Activated gamma-delta T cell (primary cell): ENCODE results near the gene WT1.
"Not testable (repeated sequence)": the region's sequence is repeated elsewhere in the genome, so short reads cannot be mapped to it uniquely, and the experiment has no call there.

Experiments used
- DNase-seq: peaks from one replicate; lab custom pipeline; 2025; lab: John Stamatoyannopoulos, UW
- total RNA-seq, 2 donors: gene quantifications; one replicate each; lab custom pipeline; 2026; lab: John Stamatoyannopoulos, UW

Gene WT1
- 0 to 0.22 reads per million in 2 donors for total RNA-seq

DNA sequence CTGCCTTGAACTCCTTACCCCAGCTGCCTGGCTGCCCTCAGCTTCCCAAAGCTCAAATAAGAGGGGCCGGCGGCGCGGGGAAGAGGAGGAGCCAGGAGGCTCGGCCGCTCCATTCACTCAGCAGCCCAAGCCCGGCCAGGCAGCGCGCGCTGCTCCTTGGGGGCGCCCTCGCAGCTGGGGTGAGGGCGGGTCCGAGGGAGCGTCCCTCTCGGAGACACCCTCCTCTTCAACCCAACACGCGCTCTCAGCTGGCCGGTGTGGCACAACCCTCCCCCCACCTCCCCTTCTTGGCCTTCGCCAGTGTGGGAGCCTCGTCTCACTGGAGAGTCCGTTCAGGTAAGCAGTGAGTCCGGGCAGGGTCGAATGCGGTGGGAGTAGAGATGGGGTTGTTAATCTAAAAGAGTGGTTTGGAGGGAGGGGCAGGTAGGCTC is at the start of gene WT1:
Gene WT1 (minus strand): TSS at position 29 of the 431 bp plus-strand sequence.
- no peak for DNase-seq

DNA sequence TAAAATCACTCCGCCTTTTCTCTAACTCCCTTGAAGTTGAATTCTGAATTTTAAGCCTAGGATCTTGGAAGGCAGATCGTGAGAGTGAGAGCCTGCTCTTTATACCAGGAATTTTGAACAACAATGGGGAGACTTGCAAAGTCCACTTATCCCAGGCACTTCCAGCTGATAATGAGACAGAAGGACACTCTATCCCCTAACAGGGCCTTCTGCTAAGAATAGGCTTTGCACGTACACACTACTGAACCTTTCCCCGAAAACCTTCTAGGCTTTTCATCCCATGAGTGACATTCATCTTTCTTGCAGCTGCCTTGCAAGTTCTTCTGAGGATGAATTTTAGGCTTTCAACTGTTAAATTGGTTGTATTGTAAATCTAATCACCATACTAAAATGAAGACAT is 44.0 kb upstream of the WT1 start:
- DNase-seq = no peak

DNA sequence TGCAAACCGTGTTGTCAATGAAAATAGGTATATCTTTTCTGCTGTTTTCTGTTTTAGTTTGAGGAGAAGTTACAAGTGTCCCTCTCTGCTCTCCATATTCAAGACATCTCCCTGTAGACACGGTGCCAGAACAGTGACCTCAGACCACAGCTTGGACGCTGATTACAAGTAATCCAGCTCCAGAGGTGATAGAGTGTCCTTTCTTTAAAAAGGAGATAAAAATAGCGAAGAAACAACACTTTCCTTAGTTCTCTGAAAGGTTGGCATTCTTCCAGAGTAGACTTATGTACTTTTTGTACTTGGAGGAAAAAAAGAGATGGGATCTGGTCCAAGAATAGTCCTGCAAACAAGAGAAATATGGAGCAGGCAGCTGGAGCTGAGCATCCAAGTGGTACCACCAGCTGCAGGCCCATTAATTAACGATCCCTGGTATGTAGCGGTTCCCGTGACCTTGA is 43.0 kb upstream of the WT1 start:
- no peak for DNase-seq

DNA sequence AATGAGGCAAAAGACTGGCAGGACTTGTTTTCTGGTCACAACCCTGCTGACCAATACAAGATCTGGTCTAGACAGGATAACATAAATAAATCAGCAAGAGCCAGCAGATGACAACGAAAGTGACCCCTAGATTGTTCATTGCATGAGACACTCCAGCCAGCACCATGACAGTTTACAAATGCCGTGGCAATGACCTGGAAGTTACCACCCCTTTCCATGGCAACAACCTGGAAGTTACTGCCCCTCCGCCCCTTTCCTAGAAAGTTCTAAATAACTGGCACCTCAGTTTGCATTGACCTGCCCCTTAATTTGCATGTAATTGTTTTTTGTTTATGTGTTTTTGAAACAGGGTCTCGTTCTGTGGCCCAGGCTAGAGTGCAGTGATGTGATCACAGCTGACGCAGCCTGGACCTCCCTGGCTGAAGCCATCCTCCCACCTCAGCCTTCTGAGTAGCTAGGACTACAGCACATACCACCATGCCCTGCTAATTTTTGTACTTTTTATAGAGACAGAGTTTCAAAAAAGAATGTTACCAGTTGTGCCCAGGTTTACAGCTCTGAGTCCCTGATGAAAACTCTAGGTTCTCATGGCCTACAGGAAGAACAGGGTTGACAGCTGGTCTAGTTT is 38.1 kb upstream of the WT1 start:
- DNase-seq = no peak

DNA sequence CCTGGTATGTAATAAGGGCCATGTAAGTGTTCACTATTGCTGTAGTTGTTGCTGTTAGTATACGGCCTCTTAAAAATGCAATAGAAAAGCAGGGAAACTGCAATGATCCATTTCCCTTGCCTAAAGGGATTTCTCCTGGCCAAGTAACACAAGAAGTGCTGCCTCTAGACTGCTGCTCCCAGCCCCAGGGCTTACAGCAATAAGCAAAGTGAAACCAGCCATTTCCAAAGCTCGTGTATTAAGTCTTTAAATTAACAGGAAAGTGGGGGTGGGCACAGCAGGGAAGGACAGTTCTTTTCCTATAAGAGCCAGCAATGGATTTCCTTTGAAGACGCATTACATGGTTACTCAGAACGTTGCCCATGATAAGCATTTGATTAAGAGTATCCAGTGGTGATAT is 36.9 kb upstream of the WT1 start:
- no peak for DNase-seq

DNA sequence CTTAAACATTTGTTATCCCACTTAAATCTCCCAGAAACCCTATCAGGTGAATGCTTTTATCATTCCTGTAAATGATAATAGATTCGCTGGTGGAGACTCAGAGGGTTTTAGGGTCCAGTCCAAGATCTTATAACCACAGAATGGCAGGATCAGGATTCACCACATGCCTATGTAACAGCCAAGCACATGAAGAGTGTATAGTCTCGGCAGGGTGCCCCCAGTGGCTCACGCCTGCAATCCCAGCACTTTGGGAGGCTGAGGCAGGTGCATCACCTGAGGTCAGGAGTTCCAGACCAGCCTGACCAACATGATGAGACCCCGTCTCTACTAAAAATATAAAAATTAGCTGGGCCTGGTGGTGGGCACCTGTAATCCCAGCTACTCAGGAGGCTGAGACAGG is 36.2 kb upstream of the WT1 start:
- not testable (repeated sequence) for DNase-seq

DNA sequence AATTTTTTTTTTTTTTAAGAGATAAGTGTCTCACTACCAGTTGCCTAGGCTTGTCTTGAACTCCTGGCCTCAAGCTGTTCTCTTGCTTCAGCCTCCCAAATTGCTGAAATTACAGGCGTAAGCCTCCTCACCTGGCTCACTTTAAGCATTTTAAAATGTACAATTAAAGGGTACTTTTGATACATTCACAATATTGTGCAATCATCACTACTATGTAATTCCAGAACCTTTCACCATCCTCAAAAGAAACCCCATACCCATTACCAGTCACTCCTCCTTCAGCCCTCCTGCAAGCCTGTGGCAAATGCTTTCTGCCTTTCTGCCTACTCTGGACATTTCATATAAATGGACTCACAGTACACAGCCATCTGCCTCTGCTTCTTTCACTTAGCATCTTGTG is 34.5 kb upstream of the WT1 start:
- DNase-seq = no peak

DNA sequence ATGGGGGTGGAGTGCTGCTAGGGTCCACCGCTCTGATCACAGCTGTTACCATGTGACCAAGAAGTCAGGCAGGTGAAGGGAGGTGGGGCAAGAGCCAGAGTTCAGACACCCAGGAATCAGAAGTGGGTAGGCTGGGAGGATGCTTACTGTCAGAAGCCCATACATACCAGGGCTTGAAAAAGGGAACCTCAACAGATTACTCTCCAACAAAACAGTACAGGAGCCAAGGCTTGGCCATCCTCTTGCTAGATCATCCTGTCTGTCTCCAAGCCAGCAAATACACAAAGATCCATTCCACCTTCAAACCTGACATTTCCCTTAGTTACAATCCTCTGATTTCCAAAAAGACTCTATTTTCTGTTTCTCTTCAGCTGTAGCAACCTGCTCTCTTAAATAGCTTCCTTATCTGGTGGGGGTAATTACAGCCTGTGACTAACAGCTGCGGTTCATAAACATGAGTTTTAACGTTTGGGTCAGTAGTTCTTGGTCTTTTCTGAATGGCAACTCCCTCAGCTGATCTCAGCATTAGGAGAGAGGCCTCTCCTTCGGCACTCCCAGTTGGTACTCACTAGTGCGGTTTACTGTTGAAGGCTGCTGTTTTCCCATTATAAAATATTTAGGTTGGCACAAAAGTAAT is 31.1 kb upstream of the WT1 start:
- DNase-seq = no peak

DNA sequence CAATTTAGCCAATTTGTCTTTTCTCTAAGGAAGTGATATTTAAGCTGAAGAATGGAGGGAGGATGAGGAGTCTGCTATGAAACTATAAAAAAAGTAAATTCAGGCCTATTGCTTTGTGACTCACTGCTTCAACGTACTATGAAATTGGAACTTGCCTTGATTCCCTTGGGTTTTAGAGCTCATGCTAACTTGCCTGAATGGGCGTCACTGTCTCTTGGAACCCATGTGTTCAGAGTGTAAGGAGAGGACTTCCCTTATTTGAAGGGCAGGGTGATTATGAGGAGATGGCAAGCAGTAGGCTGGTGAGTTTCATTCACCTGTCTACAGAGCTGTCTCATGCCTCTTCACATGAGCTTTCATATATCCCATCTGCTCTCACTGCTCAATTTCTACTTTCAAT is 28.7 kb upstream of the WT1 start:
- DNase-seq = no peak

DNA sequence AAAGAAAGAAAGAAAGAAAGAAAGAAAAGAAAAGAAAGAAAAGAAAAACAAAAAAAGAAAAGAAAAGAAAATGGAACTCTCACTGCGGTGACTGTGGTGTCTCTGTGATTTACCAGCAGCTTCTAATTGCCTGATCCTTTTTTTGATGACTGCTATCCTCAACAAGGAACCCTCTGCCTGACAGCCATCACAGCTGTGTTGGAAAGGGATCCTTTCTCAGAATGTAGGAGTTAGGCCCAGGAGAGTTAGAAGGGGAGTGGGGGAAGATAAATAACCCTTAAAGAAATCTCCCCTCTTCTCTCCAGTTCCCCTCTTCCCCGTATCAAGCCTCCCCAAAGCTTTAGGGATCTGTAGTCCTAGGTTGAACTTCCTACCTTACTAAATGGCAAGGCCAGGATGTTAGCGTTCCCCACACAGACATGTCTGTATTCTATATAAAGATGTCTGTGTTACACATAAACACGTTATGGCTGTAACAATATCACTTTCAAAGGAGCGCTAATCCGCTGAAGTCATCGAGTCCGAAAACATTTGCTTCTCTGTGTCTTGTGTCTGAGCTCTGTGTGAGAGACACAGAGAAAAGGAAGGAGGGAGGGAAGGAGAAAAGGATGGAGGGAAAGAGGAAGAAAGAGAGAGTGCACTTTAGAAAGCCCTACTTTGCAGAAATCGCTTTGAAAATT is 26.8 kb upstream of the WT1 start:
- DNase-seq = no peak

DNA sequence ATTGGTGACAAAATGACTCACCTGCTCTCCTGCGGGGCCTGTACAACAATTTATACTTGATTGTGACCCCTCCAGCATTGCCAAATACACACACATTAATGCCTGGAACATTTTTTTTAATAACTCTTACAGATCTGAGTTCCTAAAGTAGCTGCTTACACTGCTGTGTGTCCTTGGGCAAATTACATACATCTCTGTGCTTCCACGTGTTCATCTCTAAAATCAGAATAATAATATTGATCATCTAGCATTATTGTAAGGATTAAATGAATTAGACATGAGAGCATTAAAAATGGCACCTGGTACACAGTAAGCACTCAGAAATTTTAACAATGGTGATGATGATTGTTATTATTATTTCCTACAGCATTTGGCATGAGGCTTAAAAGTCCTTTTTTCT is 21.5 kb upstream of the WT1 start:
- no peak for DNase-seq

DNA sequence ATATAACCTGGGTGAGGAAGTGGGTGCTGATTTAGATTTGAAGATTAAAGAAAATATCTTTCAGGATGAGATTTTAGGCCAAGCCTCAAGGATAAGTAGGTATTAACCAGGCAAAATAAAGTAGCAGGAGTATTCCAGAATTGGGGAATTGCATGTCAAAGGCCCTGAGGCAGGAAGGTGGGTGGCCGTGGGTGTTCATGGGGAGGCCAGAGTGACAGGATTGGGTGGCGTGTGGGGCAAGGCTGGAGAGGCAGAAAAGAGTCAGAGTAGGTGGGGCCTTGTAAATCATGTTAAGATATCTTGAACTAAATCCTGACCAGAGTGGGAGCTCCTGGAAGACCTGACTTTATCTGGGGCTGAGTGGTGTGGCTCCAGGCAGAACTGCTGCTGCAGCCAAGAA is 19.7 kb upstream of the WT1 start:
- no peak for DNase-seq

DNA sequence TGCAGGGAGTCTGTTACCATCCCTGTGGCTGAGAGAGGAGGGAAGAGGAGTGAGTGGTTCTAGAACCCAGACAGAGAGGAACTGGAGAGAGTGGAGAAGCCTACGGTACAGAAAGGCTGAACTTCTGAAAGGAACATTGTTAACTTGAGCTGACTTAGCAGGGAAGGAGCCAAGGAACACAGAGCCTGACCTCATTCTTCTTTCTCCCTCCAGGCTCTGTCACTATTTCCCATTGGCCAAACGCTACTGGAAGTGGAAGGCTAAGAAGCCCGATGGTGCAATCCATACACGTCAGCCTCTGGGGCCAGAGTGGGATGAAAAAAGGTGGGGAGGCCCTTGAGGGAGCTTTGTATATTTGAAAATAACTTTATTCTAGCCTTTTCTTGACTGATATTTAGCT is 16.5 kb upstream of the WT1 start:
- DNase-seq = no peak

DNA sequence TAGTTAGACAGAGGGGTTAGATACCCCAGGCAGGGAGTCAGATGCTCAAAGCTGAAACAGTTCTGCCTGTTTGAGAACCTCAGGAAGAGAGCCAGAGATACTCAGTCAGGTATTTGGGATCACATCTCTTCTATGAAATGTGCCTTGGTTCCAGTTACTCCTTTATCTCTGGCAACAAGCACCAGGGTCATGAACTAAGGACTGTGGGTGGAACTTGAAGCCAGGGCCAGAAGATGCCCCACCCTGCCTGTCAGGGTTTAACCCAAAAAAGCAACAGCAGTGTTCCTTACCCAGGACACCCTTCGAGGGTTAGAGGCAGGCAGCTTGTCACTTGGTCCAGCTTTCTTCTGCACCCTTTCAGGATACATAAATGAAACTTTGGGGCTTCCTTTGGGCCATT is 15.0 kb upstream of the WT1 start:
- no peak for DNase-seq

DNA sequence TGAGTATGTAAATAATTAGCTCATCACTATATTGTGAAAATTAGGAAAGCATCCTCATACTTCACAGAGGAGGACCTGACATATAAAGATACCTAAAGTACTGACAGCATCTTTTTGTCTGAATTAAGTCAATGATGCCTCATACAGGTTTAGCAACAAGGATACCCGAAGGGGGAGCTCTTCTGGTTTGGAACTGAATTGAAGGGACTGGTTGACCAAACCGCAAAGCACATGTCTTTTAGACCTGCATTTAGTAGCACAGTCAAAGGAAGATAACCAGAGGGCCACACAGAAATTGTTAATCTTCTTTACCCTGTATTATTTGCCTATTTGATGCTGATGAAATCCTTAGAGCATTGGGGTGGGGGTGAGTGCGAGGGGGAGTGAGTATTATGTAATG is 12.9 kb upstream of the WT1 start:
- DNase-seq = no peak

DNA sequence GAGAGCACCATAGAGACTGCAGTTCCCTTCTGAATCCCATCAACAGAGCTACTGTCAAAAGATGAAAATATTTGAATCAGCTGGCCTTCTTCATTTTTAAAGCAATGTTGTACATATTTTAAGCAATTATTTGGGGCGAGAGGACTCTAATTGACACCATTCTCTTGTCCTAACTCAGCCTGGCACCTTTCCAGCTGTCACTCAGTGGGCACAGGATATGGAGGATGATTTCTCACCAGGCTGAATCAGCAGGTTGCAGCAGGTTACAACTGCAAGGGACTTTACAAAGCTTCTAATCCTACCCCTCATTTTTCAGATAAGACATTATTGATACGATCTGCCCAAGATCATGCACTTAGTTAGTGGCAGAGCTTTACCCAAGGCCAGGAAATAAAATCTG is 11.9 kb upstream of the WT1 start:
- no peak for DNase-seq

DNA sequence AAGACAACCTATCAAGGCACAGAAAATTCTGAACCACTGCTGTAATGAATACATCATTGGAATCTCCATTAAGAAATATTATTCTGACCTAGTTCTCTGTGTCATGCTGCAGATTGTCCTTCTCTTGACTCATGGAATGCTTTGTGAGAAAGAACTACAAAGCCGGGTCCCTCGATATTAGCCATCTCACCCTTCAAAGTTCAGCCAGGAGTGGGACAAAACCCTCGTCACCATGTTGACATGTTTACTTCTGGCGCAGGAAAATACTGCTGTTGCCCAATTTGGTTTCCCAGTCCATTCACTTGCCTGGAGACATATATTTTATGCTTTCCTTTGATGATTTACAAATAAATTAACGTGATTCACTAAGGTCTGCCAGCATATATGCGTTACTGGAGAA is 10.9 kb upstream of the WT1 start:
- no peak for DNase-seq

DNA sequence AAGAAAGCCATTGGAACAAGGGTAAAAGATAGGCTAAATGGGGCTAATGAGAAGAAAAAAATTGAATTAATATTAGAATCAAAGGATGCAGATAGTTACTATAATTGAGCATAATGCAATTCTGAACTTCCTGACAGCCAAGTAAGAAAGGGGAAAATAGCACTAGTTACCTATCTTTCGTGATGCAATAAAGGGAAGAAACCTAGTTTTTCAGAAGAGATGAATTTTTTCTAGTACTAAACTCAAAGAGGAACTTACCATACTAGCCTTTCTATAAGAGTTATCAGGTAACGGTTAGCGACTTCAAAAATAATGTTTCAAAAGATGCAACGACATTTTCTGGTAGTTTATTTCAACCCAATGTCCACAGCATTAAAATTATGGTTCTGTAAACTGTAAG is 8.8 kb upstream of the WT1 start:
- no peak for DNase-seq

DNA sequence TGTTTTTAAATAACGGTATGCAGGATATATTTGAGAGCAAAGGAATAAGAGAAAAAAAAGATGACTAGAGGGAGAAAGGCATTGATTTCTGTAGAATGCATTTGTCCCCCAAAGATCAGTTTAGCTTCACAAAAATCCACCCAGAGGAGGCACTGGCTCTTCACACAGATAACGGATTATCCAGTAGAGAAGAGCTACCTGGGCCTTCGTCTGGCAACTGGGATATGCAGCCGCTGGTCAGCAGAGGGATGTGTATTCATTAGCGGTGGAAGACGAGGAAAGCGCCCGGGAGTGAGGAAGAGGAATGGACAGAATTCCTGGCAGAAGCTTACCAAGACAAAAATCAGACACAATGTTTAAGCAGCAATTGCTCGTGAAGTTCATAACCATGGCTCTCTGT is 5.6 kb upstream of the WT1 start:
- no peak for DNase-seq

DNA sequence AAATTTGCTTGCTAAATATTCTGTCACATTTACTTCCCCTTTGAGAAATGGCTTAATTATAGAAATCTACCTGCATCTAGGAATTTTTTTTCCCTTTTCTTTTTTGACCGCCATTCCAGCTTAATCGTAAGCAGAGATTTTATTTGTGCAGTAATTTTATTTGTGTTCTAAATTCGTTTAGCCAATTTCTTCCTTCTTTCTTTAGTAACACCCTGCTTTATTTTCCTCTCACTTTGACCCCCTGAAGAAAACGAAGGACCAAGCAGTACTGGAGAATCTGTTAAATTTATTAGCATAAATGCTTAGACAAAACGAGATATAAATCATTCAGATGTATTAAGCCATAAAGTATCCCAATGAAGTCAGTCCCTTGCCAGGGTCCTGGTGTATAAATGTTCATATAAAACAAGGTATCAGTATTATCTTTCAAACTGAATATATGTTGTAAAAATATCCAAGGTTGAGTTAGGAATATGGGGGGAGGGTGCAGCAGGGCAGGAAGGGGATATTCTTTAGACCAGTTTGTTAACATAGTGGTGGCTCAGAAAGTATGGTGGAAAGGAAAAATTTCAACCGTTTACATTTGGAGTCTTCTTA is 5.1 kb upstream of the WT1 start:
- no peak for DNase-seq

DNA sequence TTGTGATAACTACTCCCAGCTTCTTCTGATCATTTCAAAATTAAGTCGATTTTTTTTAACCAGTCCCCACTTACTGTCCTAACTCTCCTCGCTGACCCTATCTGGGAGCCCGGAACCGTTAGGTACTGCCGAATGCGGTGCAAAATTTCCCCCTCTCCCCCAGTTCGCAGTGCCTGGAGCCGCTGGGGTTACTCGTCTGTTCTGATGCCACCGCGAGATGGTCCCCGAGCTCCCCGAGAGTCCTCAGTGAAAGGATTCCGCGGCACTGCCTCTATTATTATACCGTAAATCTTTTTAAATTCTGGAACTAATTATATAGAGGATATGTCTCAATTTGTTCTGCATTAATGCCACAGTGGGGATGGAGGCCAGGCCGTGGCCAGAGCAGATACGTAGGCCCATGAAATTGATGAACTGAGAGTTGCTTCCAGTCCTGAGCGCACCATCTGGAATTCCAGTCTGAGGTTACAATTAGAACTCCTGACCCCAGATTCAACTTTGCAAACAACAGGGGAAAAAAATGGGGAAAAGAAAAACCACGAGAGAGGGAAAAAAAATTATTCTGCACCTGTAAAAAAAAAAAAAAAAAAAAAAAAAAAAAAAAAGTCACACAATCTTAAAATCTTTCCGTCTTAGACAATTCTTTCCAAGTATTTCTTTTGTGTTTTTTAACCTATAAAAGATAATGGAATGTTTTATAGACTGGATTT is 4.3 kb upstream of the WT1 start:
- no peak for DNase-seq

DNA sequence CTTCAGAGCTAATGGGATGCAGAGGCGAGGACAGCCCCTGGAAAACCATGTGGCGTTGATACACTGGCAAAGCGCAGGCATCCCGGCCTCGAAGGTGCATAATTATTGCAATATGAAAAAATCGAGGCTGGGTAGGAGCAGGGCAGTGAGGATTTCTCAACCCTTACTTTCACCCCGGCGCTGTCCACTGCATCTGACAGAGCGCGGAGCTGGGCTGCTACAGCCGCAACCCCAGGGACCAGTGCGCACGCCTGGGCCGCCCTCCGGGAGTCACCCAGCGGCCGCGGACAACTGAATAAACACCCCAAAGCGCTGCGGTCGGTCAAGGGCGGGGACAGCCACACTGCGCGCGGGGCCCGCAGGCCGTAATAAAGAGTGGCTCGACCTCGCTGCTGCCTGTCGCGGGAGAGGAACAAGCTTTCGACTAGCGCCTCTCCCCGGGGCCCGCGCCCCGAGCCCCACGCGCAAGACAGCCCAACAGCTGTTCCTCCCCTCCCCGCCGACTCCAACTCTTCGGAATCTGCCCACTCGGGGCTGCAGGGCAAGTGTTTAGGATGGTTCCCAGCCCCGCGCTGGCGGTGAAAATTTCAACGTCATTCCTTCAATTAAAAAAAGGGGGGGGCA is 3.6 kb upstream of the WT1 start:
- DNase-seq = no peak
